AG04450 (cell line): ENCODE results near the gene HOXD12. TPM values are rescaled to one million over a fixed set of nuclear protein-coding genes. Genes with fewer than 3 reads are reported as not detected.

Source experiments
- CTCF ChIA-PET: fragments of 300-600, 350-600 bp; formaldehyde crosslinking; extraction: SDS; loops from one replicate; lab custom pipeline; 2022; ENCODE audit warnings: antibody characterized with exemption, inconsistent platforms; lab: Charles Lee
- POLR2A ChIA-PET: fragments of 350-600 bp; formaldehyde crosslinking; extraction: SDS; loops from one replicate; lab custom pipeline; 2021; ENCODE audit warnings: antibody characterized with exemption, inconsistent platforms; lab: Yijun Ruan, JAX
- DNase-seq: peaks from one replicate; pipeline ENCODE4 v3.0.0-alpha.2; 2011; ENCODE audit warnings: low read depth, low spot score
- H3K27ac ChIP-seq: one replicate; pipeline ENCODE4 v1.5.1; 2012; ENCODE audit warnings: low read depth, low read length, control low read depth
- H3K27me3 ChIP-seq: one replicate; pipeline ENCODE4 v1.6.0; 2012; ENCODE audit warnings: low read length; ENCODE audit not compliant: control insufficient read depth, insufficient read depth
- H3K4me3 ChIP-seq: 2 replicates; pipeline ENCODE4 v1.5.1; 2011; ENCODE audit warnings: mild to moderate bottlenecking, low read depth, low read length, control low read depth
- H3K9me3 ChIP-seq: 2 replicates; pipeline ENCODE4 v1.5.1; 2012; ENCODE audit warnings: low read length; ENCODE audit not compliant: control insufficient read depth, insufficient read depth
- CTCF ChIP-seq: IDR thresholded peaks from 2 replicates; pipeline ENCODE4 v1.5.1; 2011; ENCODE audit warnings: low read depth, low read length, control low read depth, inconsistent platforms
- polyA plus RNA-seq: library from polyadenylated mRNA; depleted of rRNA; stranded (reverse); fragments of >200 nt; gene quantifications from 2 replicates; pipeline ENCODE4 v1.2.3, GENCODE V29; 2011

The HOXD12 gene
- polyA plus RNA-seq, 1 experiment, result not detected

DNA sequence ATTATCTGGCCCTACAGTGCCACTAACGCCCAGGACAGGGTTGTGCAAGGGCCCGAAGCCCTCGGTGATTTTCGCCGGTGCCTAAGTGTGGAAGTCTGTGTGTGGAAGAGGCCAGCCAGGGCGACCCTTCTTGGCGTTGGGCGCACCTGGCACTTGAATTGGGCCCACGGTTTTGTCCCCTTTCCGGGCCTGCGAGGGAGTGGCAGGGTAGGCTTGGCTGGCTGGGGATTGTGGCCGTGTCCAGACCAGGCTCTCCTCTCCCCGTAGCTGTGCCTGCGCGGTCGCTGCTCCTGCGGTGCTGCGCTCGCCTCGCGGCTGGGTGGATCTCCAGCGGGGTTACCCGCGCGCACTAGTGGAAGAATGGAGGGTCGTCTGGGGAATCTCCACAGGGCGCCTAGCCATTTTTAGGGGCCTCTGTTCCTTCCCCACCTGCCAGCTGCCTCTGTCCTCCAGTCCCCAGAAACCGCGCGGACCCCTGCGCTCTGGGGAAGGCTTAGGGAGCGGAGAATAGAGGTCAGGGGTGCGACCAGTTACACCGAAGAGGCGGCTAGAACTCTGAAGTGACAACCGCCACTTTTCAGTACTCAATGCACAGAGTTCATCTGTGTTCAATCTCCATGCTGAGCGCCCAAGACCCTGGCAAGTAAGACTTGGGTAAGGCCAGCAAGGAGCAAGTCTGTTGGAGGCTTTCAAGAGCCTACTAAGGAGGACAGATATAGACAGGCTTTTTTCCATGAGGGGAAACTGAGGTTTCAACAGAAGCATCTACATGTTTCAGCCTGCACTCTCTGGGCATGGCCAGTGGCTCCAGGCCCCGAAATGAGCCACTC lies 31.8 kb upstream of the HOXD12 start:
- no peak for DNase-seq
- Histone ChIP-seq H3K27ac (no peak overlapping the region), H3K27me3 (peaks cover 62% of the 10 kb centered on the region), H3K4me3 (no peak overlapping the region), H3K9me3 (peaks cover 3% of the 10 kb centered on the region; the same call in 1 of the 2 replicates)
- no peak for TF ChIP-seq CTCF
- CTCF ChIA-PET, result no interaction called here
- POLR2A ChIA-PET, result no interaction called here

GRCh38 chr2:176068419-176068832 lies 31.2 kb upstream of the HOXD12 start:
- peaks cover 68% of the 10 kb centered on the region for H3K27me3 ChIP-seq
- no peak for TF ChIP-seq CTCF
- no peak overlapping the region for H3K27ac ChIP-seq
- DNase-seq, result no peak
- no peak overlapping the region for H3K4me3 ChIP-seq
- ChIA-PET POLR2A (no interaction called here), CTCF (no interaction called here)
- peaks cover 3% of the 10 kb centered on the region; the same call in 1 of the 2 replicates for H3K9me3 ChIP-seq

DNA sequence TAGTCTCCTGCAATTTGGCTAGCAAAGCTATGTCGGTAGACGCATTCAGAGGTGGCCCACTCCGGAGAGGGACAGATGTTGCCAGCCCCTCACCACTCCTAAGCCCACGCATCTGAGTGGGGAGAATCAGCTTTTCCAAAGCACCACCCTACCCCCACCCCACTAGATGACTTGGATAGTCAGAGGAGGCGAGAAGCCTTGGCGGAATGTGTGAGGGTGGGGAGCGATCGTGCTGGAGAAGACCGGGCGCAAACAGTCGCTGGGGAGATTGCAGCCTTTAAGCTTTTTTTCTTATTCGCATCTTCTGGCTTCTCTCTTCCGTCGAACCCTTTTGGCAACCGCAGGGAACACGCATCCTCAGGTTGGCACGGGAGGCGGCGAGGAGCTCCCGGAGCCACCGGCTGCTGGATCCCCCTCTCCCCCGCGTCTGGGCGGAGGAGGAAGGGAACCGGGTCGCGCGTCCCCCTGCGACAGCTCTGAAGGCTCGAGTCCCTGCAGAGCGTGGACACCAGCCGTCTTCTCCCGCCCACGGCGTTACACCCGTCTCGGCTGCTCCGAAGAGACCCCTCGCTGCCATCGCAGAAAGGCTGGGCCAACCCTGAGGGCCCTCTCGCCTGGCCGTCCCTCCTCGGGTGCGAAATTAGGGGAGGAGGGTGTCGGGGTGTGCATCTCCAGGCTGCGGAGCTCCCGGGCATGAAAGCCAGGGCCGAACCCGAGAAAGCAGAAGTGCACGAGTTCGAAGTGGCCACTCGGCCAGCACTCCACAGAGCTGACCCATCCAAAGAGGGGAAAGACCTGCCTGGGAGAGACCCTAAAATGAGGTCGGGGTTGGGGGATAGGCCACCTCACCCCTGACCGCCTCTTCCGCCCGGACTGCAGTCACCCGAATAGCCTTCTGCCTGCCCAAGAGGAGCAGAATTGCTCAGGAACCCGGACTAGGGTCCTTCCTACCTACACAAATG lies 28.0 kb upstream of the HOXD12 start:
- CTCF ChIA-PET, result interaction anchor here (0.8 kb wide), 1 partner anchor 10 kb away, joined by 4 read pairs; no protein-coding TSS in a partner anchor
- Histone ChIP-seq H3K9me3 (peaks cover 3% of the 10 kb centered on the region; the same call in 1 of the 2 replicates), H3K4me3 (no peak overlapping the region), H3K27me3 (peaks cover 91% of the 10 kb centered on the region), H3K27ac (no peak overlapping the region)
- DNase-seq, result no peak
- TF ChIP-seq CTCF, result no peak
- POLR2A ChIA-PET, result no interaction called here

DNA sequence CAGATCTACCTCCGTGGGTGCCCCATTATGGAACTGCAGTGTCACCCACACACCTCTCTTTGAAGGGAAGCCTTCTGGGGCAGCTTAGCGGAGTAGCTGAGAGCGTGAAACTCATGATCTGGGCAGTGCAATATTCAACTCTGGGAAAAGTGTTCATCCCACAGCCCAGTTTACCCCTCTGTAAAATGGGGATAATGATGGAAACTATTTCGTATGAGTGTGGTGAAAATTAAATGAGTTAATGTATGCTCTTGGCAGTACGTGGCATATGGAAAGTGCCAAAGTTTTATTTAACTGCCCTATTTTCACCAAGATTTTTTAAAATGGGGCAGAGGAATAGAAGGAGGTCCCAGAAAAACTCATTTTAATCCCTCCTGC lies 27.3 kb upstream of the HOXD12 start:
- DNase-seq, result no peak
- peaks cover 90% of the 10 kb centered on the region for H3K27me3 ChIP-seq
- no peak overlapping the region for H3K27ac ChIP-seq
- H3K9me3 ChIP-seq, result peaks cover 3% of the 10 kb centered on the region; the same call in 1 of the 2 replicates
- TF ChIP-seq CTCF, result no peak
- POLR2A ChIA-PET, result no interaction called here
- H3K4me3 ChIP-seq, result no peak overlapping the region
- CTCF ChIA-PET, result no interaction called here
